Neural cell (in vitro differentiated cells): Measurements from ENCODE around the gene WNT7A.

Experiments
- CTCF ChIP-seq: fragments of 450-650 bp; IDR thresholded peaks from 2 replicates; pipeline ENCODE4 v1.5.1; 2014; ENCODE audit warnings: antibody characterized with exemption, mild to moderate bottlenecking, moderate library complexity; ENCODE audit not compliant: poor library complexity, severe bottlenecking
- EP300 ChIP-seq: fragments of 450-650 bp; conservative IDR thresholded peaks from 2 replicates; pipeline ENCODE4 v1.6.1; 2014; ENCODE audit warnings: antibody characterized with exemption, mild to moderate bottlenecking, moderate library complexity; ENCODE audit not compliant: poor library complexity, severe bottlenecking
- EZH2 ChIP-seq: fragments of 200-600, 300-800 bp; shearing (Covaris generic), sonication (generic); IDR thresholded peaks from 2 replicates; pipeline ENCODE4 v1.6.1; 2014; ENCODE audit warnings: antibody characterized with exemption, low read length, borderline replicate concordance, mild to moderate bottlenecking; ENCODE audit not compliant: insufficient read depth, poor library complexity, severe bottlenecking
- POLR2AphosphoS5 ChIP-seq: IDR thresholded peaks from 2 replicates; pipeline ENCODE4 v1.6.1; 2012
- RAD21 ChIP-seq: fragments of 450-650 bp; conservative IDR thresholded peaks from 2 replicates; pipeline ENCODE4 v1.6.1; 2014; ENCODE audit warnings: antibody characterized with exemption, mild to moderate bottlenecking, moderate library complexity
- SMC3 ChIP-seq: fragments of 450-650 bp; conservative IDR thresholded peaks from 2 replicates; pipeline ENCODE4 v1.6.1; 2014; ENCODE audit warnings: antibody characterized with exemption, mild to moderate bottlenecking, moderate library complexity; ENCODE audit not compliant: poor library complexity
- TF ChIP-seq, protein P1 (sequence below): IDR thresholded peaks from 2 replicates; pipeline ENCODE4 v1.6.1; 2012; ENCODE audit warnings: borderline replicate concordance

DNA sequence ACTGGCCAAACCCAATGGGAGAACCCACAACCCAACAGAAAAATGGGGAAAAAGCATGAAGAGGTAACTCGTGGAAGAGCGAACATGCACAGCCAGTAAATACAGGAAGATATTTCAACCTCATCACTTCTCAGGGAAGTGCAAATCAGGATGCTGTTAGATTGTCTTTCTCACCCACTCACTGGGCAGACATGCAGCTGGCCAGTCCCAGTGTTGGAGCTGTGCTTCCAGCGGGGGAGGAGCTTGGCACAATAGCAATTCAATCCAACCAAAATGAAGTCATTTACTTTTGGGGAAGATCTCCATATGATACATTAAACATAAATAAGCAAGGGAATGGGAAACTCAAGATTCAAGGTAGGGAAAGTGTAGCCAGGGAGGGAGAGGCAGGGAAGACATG, 12.1 kb downstream of the WNT7A start:
- TF ChIP-seq EZH2 (no peak), CTCF (no peak), RAD21 (no peak), POLR2AphosphoS5 (no peak), EP300 (no peak), SMC3 (no peak)
- TF ChIP-seq, protein P1, sequence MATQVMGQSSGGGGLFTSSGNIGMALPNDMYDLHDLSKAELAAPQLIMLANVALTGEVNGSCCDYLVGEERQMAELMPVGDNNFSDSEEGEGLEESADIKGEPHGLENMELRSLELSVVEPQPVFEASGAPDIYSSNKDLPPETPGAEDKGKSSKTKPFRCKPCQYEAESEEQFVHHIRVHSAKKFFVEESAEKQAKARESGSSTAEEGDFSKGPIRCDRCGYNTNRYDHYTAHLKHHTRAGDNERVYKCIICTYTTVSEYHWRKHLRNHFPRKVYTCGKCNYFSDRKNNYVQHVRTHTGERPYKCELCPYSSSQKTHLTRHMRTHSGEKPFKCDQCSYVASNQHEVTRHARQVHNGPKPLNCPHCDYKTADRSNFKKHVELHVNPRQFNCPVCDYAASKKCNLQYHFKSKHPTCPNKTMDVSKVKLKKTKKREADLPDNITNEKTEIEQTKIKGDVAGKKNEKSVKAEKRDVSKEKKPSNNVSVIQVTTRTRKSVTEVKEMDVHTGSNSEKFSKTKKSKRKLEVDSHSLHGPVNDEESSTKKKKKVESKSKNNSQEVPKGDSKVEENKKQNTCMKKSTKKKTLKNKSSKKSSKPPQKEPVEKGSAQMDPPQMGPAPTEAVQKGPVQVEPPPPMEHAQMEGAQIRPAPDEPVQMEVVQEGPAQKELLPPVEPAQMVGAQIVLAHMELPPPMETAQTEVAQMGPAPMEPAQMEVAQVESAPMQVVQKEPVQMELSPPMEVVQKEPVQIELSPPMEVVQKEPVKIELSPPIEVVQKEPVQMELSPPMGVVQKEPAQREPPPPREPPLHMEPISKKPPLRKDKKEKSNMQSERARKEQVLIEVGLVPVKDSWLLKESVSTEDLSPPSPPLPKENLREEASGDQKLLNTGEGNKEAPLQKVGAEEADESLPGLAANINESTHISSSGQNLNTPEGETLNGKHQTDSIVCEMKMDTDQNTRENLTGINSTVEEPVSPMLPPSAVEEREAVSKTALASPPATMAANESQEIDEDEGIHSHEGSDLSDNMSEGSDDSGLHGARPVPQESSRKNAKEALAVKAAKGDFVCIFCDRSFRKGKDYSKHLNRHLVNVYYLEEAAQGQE, result no peak
